Measurements from ENCODE around the gene NPS. TPM values are rescaled to one million over a fixed set of nuclear protein-coding genes. Genes with fewer than 3 reads are reported as not detected.

The NPS gene
- total RNA-seq, 1 donor from 2014 or later = not detected

DNA sequence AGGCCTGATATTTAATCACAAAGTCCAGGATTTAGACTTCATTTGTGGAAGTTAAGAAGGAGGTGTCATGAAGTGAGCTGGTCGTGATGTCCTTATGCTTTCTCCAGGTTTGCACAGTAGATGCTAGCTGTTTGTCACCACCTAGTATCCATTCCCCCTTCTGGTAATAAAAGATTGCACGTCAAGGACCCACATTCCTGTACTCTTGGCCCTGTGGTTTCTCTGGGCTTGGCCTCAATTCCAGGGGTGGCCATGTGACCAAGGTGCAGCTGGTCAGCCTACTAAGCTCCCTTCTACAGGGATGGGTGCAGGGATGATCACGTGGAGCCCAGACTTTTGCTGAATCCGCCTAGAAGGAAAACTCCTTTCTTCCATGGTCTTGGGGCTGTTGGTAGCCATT is 16.5 kb downstream of the NPS start:
- no peaks in the 10 kb centered on the region for H3K9me3 ChIP-seq (replicated peaks)
- intact Hi-C loops (cut with micrococcal nuclease) = no loop called here
- TF ChIP-seq, protein P1, sequence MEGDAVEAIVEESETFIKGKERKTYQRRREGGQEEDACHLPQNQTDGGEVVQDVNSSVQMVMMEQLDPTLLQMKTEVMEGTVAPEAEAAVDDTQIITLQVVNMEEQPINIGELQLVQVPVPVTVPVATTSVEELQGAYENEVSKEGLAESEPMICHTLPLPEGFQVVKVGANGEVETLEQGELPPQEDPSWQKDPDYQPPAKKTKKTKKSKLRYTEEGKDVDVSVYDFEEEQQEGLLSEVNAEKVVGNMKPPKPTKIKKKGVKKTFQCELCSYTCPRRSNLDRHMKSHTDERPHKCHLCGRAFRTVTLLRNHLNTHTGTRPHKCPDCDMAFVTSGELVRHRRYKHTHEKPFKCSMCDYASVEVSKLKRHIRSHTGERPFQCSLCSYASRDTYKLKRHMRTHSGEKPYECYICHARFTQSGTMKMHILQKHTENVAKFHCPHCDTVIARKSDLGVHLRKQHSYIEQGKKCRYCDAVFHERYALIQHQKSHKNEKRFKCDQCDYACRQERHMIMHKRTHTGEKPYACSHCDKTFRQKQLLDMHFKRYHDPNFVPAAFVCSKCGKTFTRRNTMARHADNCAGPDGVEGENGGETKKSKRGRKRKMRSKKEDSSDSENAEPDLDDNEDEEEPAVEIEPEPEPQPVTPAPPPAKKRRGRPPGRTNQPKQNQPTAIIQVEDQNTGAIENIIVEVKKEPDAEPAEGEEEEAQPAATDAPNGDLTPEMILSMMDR (IDR thresholded peaks at IDR 0.05; ENCODE audit: borderline replicate concordance) = no peak
- H3K27me3 ChIP-seq (ENCODE audit: low read depth) = peaks cover 19% of the 10 kb centered on the region
- no peaks in the 10 kb centered on the region for H3K36me3 ChIP-seq
- H3K4me3 ChIP-seq = no peak overlapping the region
- H3K27ac ChIP-seq (replicated peaks) = no peak overlapping the region
- DNase-seq = no peak
- H3K4me1 ChIP-seq = peaks cover 7% of the 10 kb centered on the region

DNA sequence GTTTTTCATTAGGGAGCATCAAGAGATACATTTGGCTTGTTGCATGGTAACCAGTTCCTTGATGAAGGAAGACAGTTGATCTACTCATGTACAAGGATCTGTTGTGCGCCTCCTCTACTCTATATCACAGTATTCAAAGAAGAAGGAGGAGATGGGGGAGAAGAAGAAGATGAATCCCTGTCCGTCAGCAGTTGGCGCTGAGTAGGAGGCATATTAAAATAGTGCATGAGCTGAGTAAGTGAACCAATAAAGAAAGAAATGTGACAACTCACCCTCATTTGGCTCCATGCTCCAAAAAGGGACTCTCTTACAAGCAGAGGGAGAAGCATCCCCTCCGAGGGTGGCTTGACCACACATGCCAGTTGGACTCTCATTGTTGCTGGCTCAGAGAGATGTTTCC is 20.1 kb downstream of the NPS start:
- peaks cover 19% of the 10 kb centered on the region for H3K27me3 ChIP-seq (ENCODE audit: low read depth)
- TF ChIP-seq, protein P1 (IDR thresholded peaks at IDR 0.05; ENCODE audit: borderline replicate concordance) = no peak
- intact Hi-C loops (cut with micrococcal nuclease) = no loop called here
- DNase-seq = no peak
- peaks cover 7% of the 10 kb centered on the region for H3K4me1 ChIP-seq
- peaks cover 24% of the 10 kb centered on the region for H3K9me3 ChIP-seq (replicated peaks)
- H3K4me3 ChIP-seq = no peak overlapping the region
- H3K36me3 ChIP-seq = no peaks in the 10 kb centered on the region
- no peak overlapping the region for H3K27ac ChIP-seq (replicated peaks)

DNA sequence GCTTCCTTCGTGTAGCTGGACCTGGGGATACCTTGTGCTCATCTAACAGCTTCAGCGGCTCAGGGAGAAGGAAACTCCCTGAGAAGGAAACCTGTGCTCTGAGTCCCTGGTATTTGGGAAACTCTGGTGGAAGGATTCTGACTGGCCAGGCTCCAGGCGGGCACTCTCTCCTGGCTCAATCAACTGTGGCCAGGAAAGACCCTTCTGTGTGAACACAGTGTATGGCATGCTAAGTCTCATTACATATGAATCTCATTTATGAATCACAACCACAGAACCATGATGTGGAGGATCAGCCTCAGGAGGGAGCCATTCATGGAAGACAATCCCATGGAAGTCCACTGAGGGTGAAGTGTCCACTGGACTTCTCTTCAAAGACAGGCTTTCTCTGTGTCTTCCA is 20.9 kb downstream of the NPS start:
- TF ChIP-seq, protein P1 (IDR thresholded peaks at IDR 0.05; ENCODE audit: borderline replicate concordance) = no peak
- Histone ChIP-seq H3K4me3 (no peak overlapping the region), H3K36me3 (no peaks in the 10 kb centered on the region), H3K27ac (replicated peaks) (no peak overlapping the region), H3K4me1 (peaks cover under 1% of the 10 kb centered on the region), H3K27me3 (ENCODE audit: low read depth) (peaks cover 19% of the 10 kb centered on the region), H3K9me3 (replicated peaks) (peaks cover 32% of the 10 kb centered on the region)
- no peak for DNase-seq
- intact Hi-C loops (cut with micrococcal nuclease) = no loop called here

DNA sequence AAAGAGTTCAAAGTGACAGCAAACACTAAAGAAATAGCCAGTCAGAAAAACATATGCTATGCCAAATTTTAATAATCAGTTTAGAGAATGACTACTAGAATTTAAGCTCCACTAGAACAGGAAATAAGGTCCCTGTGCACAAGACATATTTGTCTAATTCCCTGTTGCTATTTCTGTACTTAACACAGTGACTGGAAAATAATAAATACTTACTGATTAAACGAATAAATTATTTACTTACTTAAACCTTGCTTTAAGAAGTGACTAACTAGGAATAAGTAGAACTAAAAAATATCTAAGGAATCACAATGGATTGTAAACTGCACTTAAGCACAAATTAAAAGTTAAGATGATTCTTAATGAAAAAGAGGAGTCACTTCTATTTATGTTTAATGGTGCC is 22.3 kb downstream of the NPS start:
- Histone ChIP-seq H3K9me3 (replicated peaks) (peaks cover 33% of the 10 kb centered on the region), H3K4me1 (peaks cover 6% of the 10 kb centered on the region), H3K36me3 (no peaks in the 10 kb centered on the region), H3K4me3 (no peak overlapping the region), H3K27me3 (ENCODE audit: low read depth) (peaks cover 19% of the 10 kb centered on the region), H3K27ac (replicated peaks) (no peak overlapping the region)
- intact Hi-C loops (cut with micrococcal nuclease) = no loop called here
- TF ChIP-seq, protein P1 (IDR thresholded peaks at IDR 0.05; ENCODE audit: borderline replicate concordance) = no peak
- DNase-seq = no peak

DNA sequence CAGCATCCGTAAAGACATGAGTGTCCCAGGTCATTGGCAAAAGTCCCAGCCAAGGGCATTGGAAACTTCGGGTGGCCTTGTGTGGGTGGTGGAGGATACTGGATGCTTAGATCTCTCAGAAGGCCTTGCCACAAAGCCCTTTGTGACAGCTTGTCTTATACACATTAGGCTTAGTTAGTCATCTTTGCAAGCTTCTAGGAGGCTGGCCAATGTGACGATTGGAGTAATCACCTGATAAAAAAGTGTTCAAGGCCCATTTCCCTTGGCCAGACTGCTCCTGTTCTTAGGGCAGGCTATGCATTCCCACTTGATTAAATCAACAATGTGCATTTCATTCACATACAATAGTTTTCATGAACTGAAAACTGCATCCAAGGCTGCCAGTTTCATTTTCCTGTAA is 26.9 kb downstream of the NPS start:
- peaks cover 33% of the 10 kb centered on the region for H3K9me3 ChIP-seq (replicated peaks)
- intact Hi-C loops (cut with micrococcal nuclease) = no loop called here
- peaks cover 33% of the 10 kb centered on the region for H3K4me1 ChIP-seq
- TF ChIP-seq, protein P1 (IDR thresholded peaks at IDR 0.05; ENCODE audit: borderline replicate concordance) = no peak
- no peak overlapping the region for H3K27ac ChIP-seq (replicated peaks)
- no peak overlapping the region for H3K4me3 ChIP-seq
- no peaks in the 10 kb centered on the region for H3K36me3 ChIP-seq
- no peaks in the 10 kb centered on the region for H3K27me3 ChIP-seq (ENCODE audit: low read depth)
- DNase-seq = no peak

DNA sequence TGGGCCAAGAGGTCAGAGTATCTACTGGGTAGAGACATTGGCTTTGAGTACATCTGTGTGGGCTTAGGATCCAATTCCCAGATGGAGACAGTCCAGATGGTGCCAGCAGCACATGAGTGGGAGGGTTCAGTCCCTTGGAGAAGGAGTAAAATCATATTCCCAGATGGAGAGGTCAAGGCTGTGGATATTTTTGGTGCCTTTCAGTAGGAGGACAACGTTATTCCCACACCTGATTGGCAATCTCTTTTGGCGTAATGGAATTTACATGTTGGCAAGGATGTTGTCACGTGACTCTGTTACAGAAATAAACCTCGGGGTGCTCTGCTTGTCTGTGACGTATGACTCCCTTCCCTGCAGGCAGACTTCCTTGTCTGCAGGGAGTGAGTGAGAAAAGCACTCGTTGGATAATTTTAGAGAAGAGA is 27.6 kb downstream of the NPS start:
- Histone ChIP-seq H3K9me3 (replicated peaks) (peaks cover 33% of the 10 kb centered on the region), H3K4me3 (no peak overlapping the region), H3K36me3 (no peaks in the 10 kb centered on the region), H3K4me1 (peaks cover 33% of the 10 kb centered on the region), H3K27ac (replicated peaks) (peak overlapping the region; percentile 18), H3K27me3 (ENCODE audit: low read depth) (peaks cover 4% of the 10 kb centered on the region)
- intact Hi-C loops (cut with micrococcal nuclease) = no loop called here
- no peak for DNase-seq
- TF ChIP-seq, protein P1 (IDR thresholded peaks at IDR 0.05; ENCODE audit: borderline replicate concordance) = no peak
